Measurements from ENCODE around the gene CCNK. TPM values are rescaled to one million over a fixed set of nuclear protein-coding genes. Genes with fewer than 3 reads are reported as not detected.

Gene CCNK
- total RNA-seq, 1 donor, result 38.4 TPM

GRCh38 chr14:99502989-99503421, 21.8 kb downstream of the CCNK start:
- TF ChIP-seq CTCF (IDR thresholded peaks at IDR 0.05; ENCODE audit: insufficient read depth, low read depth, low read length), result no peak
- no peak overlapping the region for H3K4me3 ChIP-seq (ENCODE audit: low read depth, low read length)
- no peak for DNase-seq (ENCODE audit: low read depth)

- no peak for TF ChIP-seq CTCF (IDR thresholded peaks at IDR 0.05; ENCODE audit: insufficient read depth, low read depth, low read length)
- H3K4me3 ChIP-seq (ENCODE audit: low read depth, low read length), result no peak overlapping the region
- DNase-seq (ENCODE audit: low read depth), result no peak
These were observed 22.7 kb downstream of the CCNK start for GRCh38 chr14:99503848-99504453.

DNA sequence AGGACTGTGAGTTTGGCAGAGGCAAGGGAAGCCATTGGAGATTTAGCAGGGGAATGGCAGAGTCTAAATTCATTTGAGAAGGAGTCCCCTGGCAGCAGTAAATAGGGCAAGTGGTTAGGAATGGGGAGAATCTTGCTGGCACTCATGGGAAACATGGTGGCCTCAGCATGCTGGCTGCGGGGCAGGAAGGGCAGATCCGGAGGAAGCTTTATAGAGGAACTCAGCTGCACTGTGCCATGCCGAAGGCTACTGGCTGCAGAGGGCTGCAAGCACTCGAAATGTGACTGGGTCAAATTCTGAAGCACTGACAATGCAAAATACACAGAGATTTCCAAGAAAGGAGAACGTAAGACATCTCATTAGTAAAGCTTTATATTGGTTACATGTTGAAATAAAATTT, 23.9 kb downstream of the CCNK start:
- no peak for DNase-seq (ENCODE audit: low read depth)
- TF ChIP-seq CTCF (IDR thresholded peaks at IDR 0.05; ENCODE audit: insufficient read depth, low read depth, low read length), result no peak
- no peak overlapping the region for H3K4me3 ChIP-seq (ENCODE audit: low read depth, low read length)

DNA sequence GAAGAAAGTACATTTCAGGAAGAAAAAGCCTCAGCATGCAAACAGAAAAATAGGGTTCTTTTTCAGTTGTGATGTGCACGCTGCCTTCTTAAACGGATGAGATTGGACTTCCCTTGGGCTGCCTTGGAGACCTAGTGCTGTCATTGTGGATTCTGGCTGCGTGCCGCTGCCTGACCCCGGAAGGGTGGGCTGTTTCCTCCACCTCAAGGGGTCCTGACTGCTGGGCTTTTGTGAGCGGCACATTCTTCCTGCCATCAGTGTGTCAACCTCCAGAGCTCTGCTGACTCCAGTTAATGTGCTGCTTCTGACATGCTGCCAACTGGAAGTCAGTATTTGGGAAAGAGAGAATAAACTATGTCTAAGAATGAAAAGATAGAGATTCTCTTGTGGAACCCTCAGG, 25.1 kb downstream of the CCNK start:
- no peak for DNase-seq (ENCODE audit: low read depth)
- no peak overlapping the region for H3K4me3 ChIP-seq (ENCODE audit: low read depth, low read length)
- TF ChIP-seq CTCF (IDR thresholded peaks at IDR 0.05; ENCODE audit: insufficient read depth, low read depth, low read length), result no peak

- TF ChIP-seq CTCF (IDR thresholded peaks at IDR 0.05; ENCODE audit: insufficient read depth, low read depth, low read length), result no peak
- H3K4me3 ChIP-seq (ENCODE audit: low read depth, low read length), result no peak overlapping the region
- DNase-seq (ENCODE audit: low read depth), result no peak
These were observed 26.8 kb downstream of the CCNK start for GRCh38 chr14:99507860-99508640.

GRCh38 chr14:99508896-99509629, 27.9 kb downstream of the CCNK start:
- TF ChIP-seq CTCF (IDR thresholded peaks at IDR 0.05; ENCODE audit: insufficient read depth, low read depth, low read length), result no peak
- no peak overlapping the region for H3K4me3 ChIP-seq (ENCODE audit: low read depth, low read length)
- DNase-seq (ENCODE audit: low read depth), result no peak
